PFSK-1 (cell line): ENCODE data around the gene HS1BP3.

Experiments used
- POLR2AphosphoS5 ChIP-seq: IDR thresholded peaks from 2 replicates; pipeline ENCODE4 v1.6.1; 2012; ENCODE audit warnings: low read depth, mild to moderate bottlenecking, control low read depth, low read length, moderate library complexity
- REST ChIP-seq, 2 experiments: IDR thresholded peaks; 2 replicates each; pipeline versions ENCODE4 v1.6.1 to v1.8.0; 2011 to 2012; ENCODE audit warnings: low read depth in 2 of 2, low read length in 2 of 2, control low read depth in 1 of 2, inconsistent platforms in 1 of 2, mild to moderate bottlenecking in 1 of 2, moderate library complexity in 1 of 2; ENCODE audit not compliant: insufficient read depth in 1 of 2
- SIN3A ChIP-seq: IDR thresholded peaks from 2 replicates; pipeline ENCODE4 v1.6.1; 2012; ENCODE audit warnings: mild to moderate bottlenecking, low read length, moderate library complexity, borderline replicate concordance; ENCODE audit not compliant: insufficient read depth

GRCh38 chr2:20652141-20652540 lies 1.2 kb upstream of the HS1BP3 start:
- TF ChIP-seq REST (IDR thresholded peaks at IDR 0.05; ENCODE audit: insufficient read depth in 1 of 2, low read depth in 2 of 2, low read length in 2 of 2) (no peak), POLR2AphosphoS5 (no peak), SIN3A (no peak)
